GM19372 (cell line): ENCODE results near the gene DHDDS.
"Not testable (repeated sequence)": the region's sequence is repeated elsewhere in the genome, so short reads cannot be mapped to it uniquely, and the experiment has no call there.

ENCODE experiments used
- ATAC-seq: cut with Tn5 transposase; IDR thresholded peaks from one replicate; pipeline ENCODE4 v1.9.1; 2021; ENCODE audit warnings: mild to moderate bottlenecking, low read depth, moderate library complexity; ENCODE audit not compliant: unreplicated experiment

DHDDS gene

GRCh38 chr1:26431979-26432695 is at the start of gene DHDDS:
DHDDS (plus strand) TSS chr1:26432321; CDS start chr1:26432946, 625 bp downstream.
- peak; percentile 96 for ATAC-seq

GRCh38 chr1:26384076-26384475 is 48.0 kb upstream of the DHDDS start:
- ATAC-seq: no peak

GRCh38 chr1:26385063-26385462 is 47.1 kb upstream of the DHDDS start:
- ATAC-seq: not testable (repeated sequence)

GRCh38 chr1:26387447-26387846 is 44.7 kb upstream of the DHDDS start:
- ATAC-seq: no peak

GRCh38 chr1:26388791-26389445 is 43.2 kb upstream of the DHDDS start:
- ATAC-seq: no peak

- ATAC-seq: no peak
These were observed 42.4 kb upstream of the DHDDS start for GRCh38 chr1:26389604-26390247.

- ATAC-seq: no peak
These were observed 40.7 kb upstream of the DHDDS start for GRCh38 chr1:26391450-26391849.

- ATAC-seq: no peak
These were observed 36.4 kb upstream of the DHDDS start for GRCh38 chr1:26395754-26396153.

GRCh38 chr1:26399034-26399433 is 33.1 kb upstream of the DHDDS start:
- no peak for ATAC-seq

- ATAC-seq: no peak
These were observed 30.2 kb upstream of the DHDDS start for GRCh38 chr1:26401891-26402290.

- no peak for ATAC-seq
These were observed 28.5 kb upstream of the DHDDS start for GRCh38 chr1:26403656-26404055.

GRCh38 chr1:26404641-26405040 is 27.5 kb upstream of the DHDDS start:
- no peak for ATAC-seq

GRCh38 chr1:26405281-26405915 is 26.7 kb upstream of the DHDDS start:
- no peak for ATAC-seq

GRCh38 chr1:26408604-26409003 is 23.5 kb upstream of the DHDDS start:
- ATAC-seq: no peak

GRCh38 chr1:26409191-26409807 is 22.8 kb upstream of the DHDDS start:
- ATAC-seq: no peak

- ATAC-seq: no peak
These were observed 21.2 kb upstream of the DHDDS start, which contains the start of gene LIN28A for GRCh38 chr1:26410706-26411623. LIN28A (plus strand) TSS chr1:26410817; CDS start chr1:26410892, 75 bp downstream.

- ATAC-seq: no peak
These were observed 20.5 kb upstream of the DHDDS start for GRCh38 chr1:26411624-26412074.

- ATAC-seq: no peak
These were observed 19.8 kb upstream of the DHDDS start for GRCh38 chr1:26412180-26412840.

GRCh38 chr1:26413031-26413430 is 19.1 kb upstream of the DHDDS start:
- ATAC-seq: no peak
